SJCRH30 (cell line): ENCODE data around the gene GRID1. TPM values are rescaled to one million over a fixed set of nuclear protein-coding genes. Genes with fewer than 3 reads are reported as not detected.

ENCODE experiments used
- DNase-seq, 2 experiments: peaks; one replicate each; pipeline ENCODE4 v3.0.0-alpha.2; 2015 to 2020
- H3K27ac ChIP-seq: fragments of 250-450 bp; sonication (Bioruptor Pico); 2 replicates; pipeline ENCODE4 v1.5.1; 2020; ENCODE audit warnings: mild to moderate bottlenecking, moderate library complexity
- H3K27me3 ChIP-seq: fragments of 250-450 bp; sonication (Bioruptor Pico); 2 replicates; pipeline ENCODE4 v1.5.1; 2020; ENCODE audit warnings: mild to moderate bottlenecking, moderate library complexity
- H3K36me3 ChIP-seq: fragments of 250-450 bp; sonication (Bioruptor Pico); 2 replicates; pipeline ENCODE4 v1.5.1; 2020; ENCODE audit warnings: mild to moderate bottlenecking, moderate library complexity
- H3K4me1 ChIP-seq: fragments of 250-450 bp; sonication (Bioruptor Pico); 2 replicates; pipeline ENCODE4 v1.5.1; 2020; ENCODE audit warnings: mild to moderate bottlenecking, moderate library complexity
- H3K4me3 ChIP-seq: fragments of 250-450 bp; sonication (Bioruptor Pico); 2 replicates; pipeline ENCODE4 v1.5.1; 2020; ENCODE audit warnings: mild to moderate bottlenecking, moderate library complexity
- H3K9me3 ChIP-seq: fragments of 250-450 bp; sonication (Bioruptor Pico); replicated peaks from 2 replicates; pipeline ENCODE4 v1.5.1; 2020; ENCODE audit warnings: mild to moderate bottlenecking, moderate library complexity
- total RNA-seq: library from RNA; depleted of rRNA; stranded (reverse); fragments of >200 nt; shearing (Covaris generic); gene quantifications from 2 replicates; pipeline ENCODE4 v1.2.3, GENCODE V29; 2014

GRID1 gene
- total RNA-seq, 1 experiment from 2014 or later = not detected

GRCh38 chr10:86255405-86256251 lies 111.0 kb downstream of the GRID1 start:
- Histone ChIP-seq H3K4me1 (no peaks in the 10 kb centered on the region), H3K27me3 (no peaks in the 10 kb centered on the region), H3K9me3 (no peaks in the 10 kb centered on the region), H3K36me3 (no peaks in the 10 kb centered on the region), H3K27ac (no peak overlapping the region), H3K4me3 (no peak overlapping the region)
- no peak for DNase-seq

DNA sequence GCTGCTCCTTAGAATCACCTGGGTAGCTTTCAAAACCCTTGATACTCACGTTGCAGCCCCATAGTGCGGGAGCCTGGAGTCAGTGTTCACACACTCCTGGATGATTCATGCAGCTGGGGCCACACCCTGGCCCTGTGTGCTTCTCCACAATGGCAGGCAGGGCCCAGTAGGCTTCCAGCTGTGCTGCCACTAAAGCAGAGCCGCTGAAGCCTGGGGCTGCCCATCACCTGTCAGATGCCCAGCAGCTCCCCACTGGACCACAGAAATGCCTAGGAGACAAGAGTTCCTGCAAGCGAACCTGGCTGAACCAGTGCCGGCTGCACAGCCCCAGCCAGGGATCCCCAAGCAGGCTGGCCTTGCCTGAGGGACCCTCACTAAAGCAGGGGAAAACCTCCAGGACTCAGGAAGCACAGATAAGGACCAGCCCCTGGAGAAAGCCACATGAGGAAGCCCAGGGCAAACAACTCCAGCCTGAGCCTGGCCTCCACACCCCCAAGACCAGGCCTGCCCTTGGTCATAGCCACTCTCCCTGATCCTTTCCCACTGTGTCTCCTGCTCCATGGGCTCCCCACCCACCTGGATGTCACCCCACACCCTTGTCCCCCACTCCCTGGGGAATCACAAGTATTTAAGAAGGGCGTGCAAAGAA lies 111.9 kb downstream of the GRID1 start:
- no peaks in the 10 kb centered on the region for H3K27me3 ChIP-seq
- H3K4me1 ChIP-seq = no peaks in the 10 kb centered on the region
- H3K9me3 ChIP-seq = no peaks in the 10 kb centered on the region
- no peak overlapping the region for H3K4me3 ChIP-seq
- no peak overlapping the region for H3K27ac ChIP-seq
- no peak for DNase-seq
- no peaks in the 10 kb centered on the region for H3K36me3 ChIP-seq

GRCh38 chr10:86254081-86254480 lies 112.5 kb downstream of the GRID1 start:
- no peak for DNase-seq
- Histone ChIP-seq H3K4me3 (no peak overlapping the region), H3K27me3 (no peaks in the 10 kb centered on the region), H3K9me3 (no peaks in the 10 kb centered on the region), H3K36me3 (no peaks in the 10 kb centered on the region), H3K27ac (no peak overlapping the region), H3K4me1 (no peaks in the 10 kb centered on the region)

DNA sequence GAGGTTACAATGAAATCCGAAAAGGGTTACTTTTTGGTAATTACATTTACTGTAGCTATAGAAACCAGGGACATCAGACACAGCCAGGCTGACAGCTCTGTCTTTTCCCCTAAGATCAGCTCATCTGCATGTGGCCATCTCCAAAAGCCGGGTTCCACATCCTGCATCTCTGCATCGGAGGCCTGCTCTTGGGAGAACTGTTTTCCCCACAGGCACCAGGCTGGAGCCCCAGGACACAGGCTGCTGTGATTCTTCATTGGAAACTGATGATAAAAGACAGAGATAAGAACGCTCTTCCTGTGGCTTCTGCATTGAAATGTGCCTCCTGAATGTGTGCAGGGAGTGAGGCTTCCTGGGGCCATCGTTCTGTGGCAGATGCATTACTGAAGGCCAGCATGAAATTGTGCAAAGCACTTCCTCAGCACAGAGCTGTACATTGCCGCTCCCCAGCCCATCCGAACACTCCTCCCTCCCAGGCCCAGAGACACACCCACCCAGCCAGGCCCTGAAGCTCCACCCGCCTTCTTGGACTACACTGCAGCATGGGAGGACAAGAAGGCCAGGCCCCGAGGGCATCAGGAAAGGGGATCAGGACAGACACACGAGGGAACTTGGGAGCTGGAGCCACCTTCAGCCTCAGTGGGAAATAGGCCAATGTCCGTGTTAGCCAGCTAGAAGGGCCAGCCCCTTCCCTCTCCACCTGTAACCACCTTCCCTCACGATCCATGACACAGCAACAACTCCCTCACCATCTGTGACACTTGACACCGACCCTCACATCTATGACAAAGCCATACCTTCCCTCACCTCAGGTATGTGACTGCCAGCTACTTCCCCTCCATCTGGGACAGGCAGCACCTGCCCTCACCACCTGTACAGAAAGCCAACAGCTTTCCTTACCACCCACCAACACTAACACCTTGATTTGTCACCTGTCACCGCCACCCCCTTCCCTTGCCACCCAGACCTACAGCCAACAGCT lies 113.2 kb downstream of the GRID1 start:
- Histone ChIP-seq H3K9me3 (no peaks in the 10 kb centered on the region), H3K27me3 (no peaks in the 10 kb centered on the region), H3K36me3 (no peaks in the 10 kb centered on the region), H3K27ac (no peak overlapping the region), H3K4me1 (no peaks in the 10 kb centered on the region), H3K4me3 (no peak overlapping the region)
- DNase-seq = no peak

DNA sequence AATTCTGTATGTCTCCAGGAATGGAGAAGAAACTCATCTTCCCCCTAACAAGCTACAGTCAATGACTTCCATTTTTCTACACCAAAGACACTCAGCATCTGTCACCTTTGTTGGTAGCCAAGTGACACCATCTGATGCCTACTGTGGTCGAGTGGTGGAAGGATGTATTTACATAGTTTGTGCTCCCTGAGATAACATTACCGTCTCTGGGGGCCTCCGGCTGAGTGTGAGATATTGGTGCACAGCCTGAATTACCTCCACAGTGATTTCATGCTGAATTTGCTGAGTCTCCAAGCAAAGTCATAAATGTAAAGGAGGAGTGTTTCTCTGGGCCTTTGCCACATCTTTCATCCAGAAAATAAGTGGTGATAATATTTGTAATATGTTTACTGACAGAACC lies 114.0 kb downstream of the GRID1 start:
- no peaks in the 10 kb centered on the region for H3K27me3 ChIP-seq
- no peak overlapping the region for H3K27ac ChIP-seq
- no peaks in the 10 kb centered on the region for H3K36me3 ChIP-seq
- H3K9me3 ChIP-seq = no peaks in the 10 kb centered on the region
- no peak overlapping the region for H3K4me3 ChIP-seq
- no peaks in the 10 kb centered on the region for H3K4me1 ChIP-seq
- no peak for DNase-seq

GRCh38 chr10:86252079-86252478 lies 114.5 kb downstream of the GRID1 start:
- no peak overlapping the region for H3K27ac ChIP-seq
- DNase-seq = no peak

GRCh38 chr10:86251426-86251825 lies 115.2 kb downstream of the GRID1 start:
- no peaks in the 10 kb centered on the region for H3K36me3 ChIP-seq
- no peaks in the 10 kb centered on the region for H3K9me3 ChIP-seq
- DNase-seq = no peak

More at GRCh38 chr10:86252079-86252478, 114.5 kb downstream of the GRID1 start:
- no peaks in the 10 kb centered on the region for H3K4me1 ChIP-seq
- H3K36me3 ChIP-seq = no peaks in the 10 kb centered on the region
- no peak overlapping the region for H3K4me3 ChIP-seq
- H3K9me3 ChIP-seq = no peaks in the 10 kb centered on the region
- H3K27me3 ChIP-seq = no peaks in the 10 kb centered on the region

DNA sequence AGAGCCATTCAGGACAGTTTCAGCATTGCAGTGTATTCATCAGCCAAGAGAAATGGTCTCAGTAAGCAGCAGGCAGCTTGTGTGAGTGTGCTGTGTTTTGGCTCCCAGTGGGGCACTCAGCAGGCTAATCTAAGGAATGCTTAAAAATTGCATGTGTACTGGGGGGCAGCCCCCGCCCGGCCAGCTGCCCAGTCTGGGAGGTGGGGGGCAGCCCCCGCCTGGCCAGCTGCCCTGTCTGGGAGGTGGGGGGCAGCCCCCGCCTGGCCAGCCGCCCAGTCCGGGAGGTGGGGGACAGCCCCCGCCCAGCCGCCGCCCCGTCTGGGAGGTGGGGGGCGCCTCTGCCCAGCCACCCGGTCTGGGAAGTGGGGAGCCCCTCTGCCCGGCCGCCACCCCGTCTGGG lies 116.2 kb downstream of the GRID1 start:
- no peak overlapping the region for H3K4me3 ChIP-seq
- H3K9me3 ChIP-seq = no peaks in the 10 kb centered on the region
- H3K36me3 ChIP-seq = no peaks in the 10 kb centered on the region
- no peaks in the 10 kb centered on the region for H3K27me3 ChIP-seq
- H3K4me1 ChIP-seq = no peaks in the 10 kb centered on the region
- no peak overlapping the region for H3K27ac ChIP-seq
- DNase-seq = no peak

More at GRCh38 chr10:86251426-86251825, 115.2 kb downstream of the GRID1 start:
- Histone ChIP-seq H3K27ac (no peak overlapping the region), H3K4me3 (no peak overlapping the region), H3K4me1 (no peaks in the 10 kb centered on the region), H3K27me3 (no peaks in the 10 kb centered on the region)

- Histone ChIP-seq H3K27ac (no peak overlapping the region), H3K4me3 (no peak overlapping the region), H3K36me3 (no peaks in the 10 kb centered on the region), H3K4me1 (no peaks in the 10 kb centered on the region), H3K9me3 (no peaks in the 10 kb centered on the region), H3K27me3 (no peaks in the 10 kb centered on the region)
- DNase-seq = no peak
These were observed 116.8 kb downstream of the GRID1 start for GRCh38 chr10:86249794-86250193.

DNA sequence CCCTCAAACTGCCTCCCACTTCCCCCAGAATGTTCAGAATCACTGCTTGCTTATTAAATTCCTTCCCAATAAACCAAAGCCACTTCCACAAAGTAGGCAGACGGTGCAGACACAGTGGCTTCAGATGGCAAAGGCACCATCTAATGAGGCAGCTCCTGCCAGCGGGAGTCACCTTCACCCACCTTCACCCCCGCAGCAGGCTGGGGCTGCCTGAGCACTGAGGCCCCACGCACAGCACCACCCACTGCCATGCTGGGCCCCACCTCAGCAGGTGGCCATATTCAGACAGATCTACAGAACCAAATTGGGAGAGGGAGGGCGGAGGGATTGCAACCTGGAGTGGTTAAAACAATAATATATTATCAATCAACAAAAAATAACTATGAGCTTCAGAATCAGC lies 118.5 kb downstream of the GRID1 start:
- H3K4me1 ChIP-seq = no peaks in the 10 kb centered on the region
- DNase-seq = no peak
- H3K4me3 ChIP-seq = no peak overlapping the region
- H3K27ac ChIP-seq = no peak overlapping the region
- no peaks in the 10 kb centered on the region for H3K36me3 ChIP-seq
- no peaks in the 10 kb centered on the region for H3K9me3 ChIP-seq
- H3K27me3 ChIP-seq = no peaks in the 10 kb centered on the region

DNA sequence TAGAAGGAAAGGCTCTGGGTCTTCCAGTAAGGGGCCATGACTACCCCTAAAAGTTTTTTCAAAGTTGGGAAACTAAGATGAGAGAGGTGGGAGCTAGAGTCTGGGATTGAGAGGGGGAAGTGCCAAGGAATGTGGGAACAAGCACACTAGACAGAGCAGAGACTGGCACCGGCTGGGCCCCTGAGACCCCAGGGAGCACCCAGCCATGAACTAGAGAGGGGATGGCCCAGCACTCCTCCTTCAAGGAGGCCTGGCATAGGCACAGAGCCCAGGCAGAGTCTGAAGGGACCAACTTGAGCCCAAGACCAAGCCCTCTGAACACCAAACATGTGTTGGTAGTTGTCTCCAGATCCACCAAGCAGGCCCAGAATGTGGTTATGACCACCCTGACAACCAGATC lies 119.0 kb downstream of the GRID1 start:
- no peaks in the 10 kb centered on the region for H3K9me3 ChIP-seq
- DNase-seq = no peak
- H3K4me3 ChIP-seq = no peak overlapping the region
- no peaks in the 10 kb centered on the region for H3K27me3 ChIP-seq
- H3K36me3 ChIP-seq = no peaks in the 10 kb centered on the region
- no peak overlapping the region for H3K27ac ChIP-seq
- H3K4me1 ChIP-seq = no peaks in the 10 kb centered on the region

GRCh38 chr10:86247073-86247472 lies 119.5 kb downstream of the GRID1 start:
- no peaks in the 10 kb centered on the region for H3K9me3 ChIP-seq
- H3K27me3 ChIP-seq = no peaks in the 10 kb centered on the region
- DNase-seq = no peak
- H3K27ac ChIP-seq = no peak overlapping the region
- H3K4me1 ChIP-seq = no peaks in the 10 kb centered on the region
- no peaks in the 10 kb centered on the region for H3K36me3 ChIP-seq
- H3K4me3 ChIP-seq = no peak overlapping the region

DNA sequence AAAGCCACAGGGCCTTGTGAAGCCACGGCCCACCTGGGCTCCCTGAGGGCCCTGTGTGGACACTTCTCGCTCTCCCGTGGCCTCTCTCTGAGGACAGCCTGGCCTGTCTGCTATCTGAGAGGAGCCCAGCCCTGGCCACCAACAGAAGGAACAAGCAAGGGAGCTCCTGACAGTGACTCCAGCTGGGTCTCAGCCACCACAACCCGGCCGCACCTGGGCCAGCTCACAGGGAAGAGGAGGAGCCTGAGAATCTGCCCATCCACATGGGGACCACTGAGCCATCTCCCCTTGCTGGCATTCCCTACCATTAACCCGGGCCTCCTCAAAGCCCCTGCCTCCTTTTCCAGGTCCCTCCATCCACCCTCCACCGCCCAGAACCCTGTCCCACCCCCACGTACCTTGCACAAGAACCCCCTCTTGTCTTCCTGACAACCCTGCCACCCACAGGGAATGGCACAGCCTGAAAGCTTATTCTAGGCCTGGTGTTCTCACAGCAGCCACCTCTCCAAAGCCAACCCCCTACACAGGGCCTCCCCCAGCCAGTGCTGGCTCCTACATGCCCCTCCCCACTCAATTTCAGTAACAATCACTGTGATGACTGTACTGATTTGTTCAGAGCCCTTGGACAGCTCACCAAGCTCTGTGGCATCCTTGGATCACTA lies 120.2 kb downstream of the GRID1 start:
- Histone ChIP-seq H3K4me1 (no peaks in the 10 kb centered on the region), H3K9me3 (no peaks in the 10 kb centered on the region), H3K27ac (no peak overlapping the region), H3K4me3 (no peak overlapping the region), H3K36me3 (no peaks in the 10 kb centered on the region), H3K27me3 (no peaks in the 10 kb centered on the region)
- DNase-seq = no peak

DNA sequence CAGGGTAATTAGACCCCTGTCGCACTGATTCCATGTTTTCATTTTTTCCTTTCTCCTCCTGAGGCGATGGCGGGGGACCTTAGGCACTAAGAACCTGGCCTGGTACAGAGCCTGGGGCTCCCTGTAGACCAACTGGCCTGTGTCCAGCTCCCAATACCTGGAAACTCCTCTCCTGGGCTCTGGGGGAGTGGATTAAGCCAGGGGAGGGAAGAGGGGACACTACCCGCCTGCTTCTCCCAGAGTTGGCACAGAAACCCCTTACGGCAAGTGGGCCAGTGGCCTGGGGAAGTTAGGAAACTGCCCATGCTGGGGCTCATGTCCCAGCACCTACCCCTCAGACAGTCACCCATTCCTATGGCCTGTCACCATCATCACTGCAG lies 121.6 kb downstream of the GRID1 start:
- no peak for DNase-seq
- no peaks in the 10 kb centered on the region for H3K27me3 ChIP-seq
- no peak overlapping the region for H3K4me3 ChIP-seq
- no peaks in the 10 kb centered on the region for H3K36me3 ChIP-seq
- no peaks in the 10 kb centered on the region for H3K9me3 ChIP-seq
- H3K27ac ChIP-seq = no peak overlapping the region
- H3K4me1 ChIP-seq = no peaks in the 10 kb centered on the region
